ENCODE data around the gene RAX. TPM values are rescaled to one million over a fixed set of nuclear protein-coding genes. Genes with fewer than 3 reads are reported as not detected.

The RAX gene
- total and polyA plus RNA-seq, 2 of the 8 experiments (the other 6 are each of a cell fraction or from before 2014, with no cell fraction given): 0.12 to 0.52 TPM

GRCh38 chr18:59301929-59302328 is 28.7 kb upstream of the RAX start:
- DNase-seq (ENCODE audit: low read depth in 1 of 2, low spot score in 2 of 2) (no peak), FAIRE-seq (no peak)
- Histone ChIP-seq H4K5ac (ENCODE audit: insufficient read length, low read depth, low read length) (no peak overlapping the region), H4K20me1 (replicated peaks in 1 of 2; ENCODE audit: control insufficient read depth in 1 of 2, insufficient read depth in 2 of 2, low read length in 2 of 2) (no peaks in the 10 kb centered on the region), H3K27me3 (replicated peaks in 1 of 4; ENCODE audit: control insufficient read depth in 3 of 4, extremely low read depth in 1 of 4, insufficient read depth in 3 of 4, low read length in 3 of 4) (peaks cover 0 to 4% (median 3%) of the 10 kb centered on the region in 4 experiments; a peak in 4 of 7 replicates), H3K4me2 (ENCODE audit: insufficient read depth in 1 of 2, low read depth in 2 of 2, low read length in 2 of 2) (no peak overlapping the region), H3K27ac (ENCODE audit: low read depth, low read length) (no peak overlapping the region), H3K18ac (ENCODE audit: extremely low read depth, low read length) (no peak overlapping the region), H2BK120ac (replicated peaks; ENCODE audit: low read depth, low read length) (no peak overlapping the region), H3K23ac (ENCODE audit: insufficient read length) (no peak overlapping the region), H2BK12ac (ENCODE audit: low read depth, low read length) (no peak overlapping the region), H3K9ac (replicated peaks in 1 of 4; ENCODE audit: extremely low read depth in 1 of 4, low read depth in 3 of 4, low read length in 3 of 4) (no peak overlapping the region), H3K14ac (ENCODE audit: insufficient read length) (no peak overlapping the region), H3K4ac (replicated peaks; ENCODE audit: insufficient read length, low read depth, low read length) (no peak overlapping the region), H3K9me3 (ENCODE audit: insufficient read depth in 2 of 2, low read depth in 1 of 2, low read length in 1 of 2) (no peaks in the 10 kb centered on the region), H2BK15ac (ENCODE audit: low read length) (no peak overlapping the region), H3K36me3 (ENCODE audit: control insufficient read depth in 2 of 4, insufficient read depth in 4 of 4, low read length in 3 of 4) (no peaks in the 10 kb centered on the region), H3K23me2 (ENCODE audit: low read depth, low read length) (no peaks in the 10 kb centered on the region; the same call in 1 of the 2 replicates), H2AK5ac (ENCODE audit: low read depth, low read length) (no peak overlapping the region), H3K79me2 (ENCODE audit: control insufficient read depth in 1 of 2, insufficient read depth in 2 of 2, low read length in 2 of 2) (no peaks in the 10 kb centered on the region), H4K8ac (ENCODE audit: extremely low read depth, insufficient read depth, low read length) (no peak overlapping the region), H4K91ac (replicated peaks; ENCODE audit: insufficient read length, low read length) (no peak overlapping the region), H2BK20ac (ENCODE audit: low read length) (no peak overlapping the region), H3K4me1 (replicated peaks in 1 of 4; ENCODE audit: control insufficient read depth in 3 of 4, insufficient read depth in 4 of 4, low read length in 3 of 4) (no peaks in the 10 kb centered on the region), H2AFZ (ENCODE audit: low read length) (no peak overlapping the region), H3K79me1 (ENCODE audit: low read depth, low read length) (no peaks in the 10 kb centered on the region), H2BK5ac (ENCODE audit: low read depth, low read length) (no peak overlapping the region), H3K4me3 (ENCODE audit: extremely low read depth in 1 of 4, insufficient read depth in 2 of 4, low read depth in 3 of 4, low read length in 4 of 4) (no peak overlapping the region), H3K56ac (replicated peaks; ENCODE audit: insufficient read length, low read depth, low read length) (no peak overlapping the region)
- ChIA-PET POLR2A (ENCODE audit: partially characterized antibody) (no interaction called here), CTCF (ENCODE audit: partially characterized antibody) (interaction anchor here (1.1 to 3.6 kb wide), 7 partner anchors 9 to 101 kb away, joined by 3 to 19 read pairs (median 9); partner anchors contain the start of gene RAX)
- 87% methylated on average over 4 of the region's 4 CpGs; no CpG with 5 or more reads in 1 of the 2 experiments for WGBS, 2 experiments (ENCODE audit: extremely low coverage in 1 of 2, insufficient coverage in 1 of 2, insufficient read length in 1 of 2, insufficient replicate concordance in 2 of 2, low coverage in 1 of 2, low lambda C conversion rate in 2 of 2, missing lambda C conversion rate in 1 of 2)
- TF ChIP-seq CBX8 (IDR thresholded peaks at IDR 0.05; ENCODE audit: borderline replicate concordance, low read depth, low read length) (no peak), SAP30 (IDR thresholded peaks at IDR 0.05; ENCODE audit: insufficient read depth, insufficient replicate concordance, low read length) (no peak), CEBPB (IDR thresholded peaks at IDR 0.05; ENCODE audit: low read depth, low read length) (no peak), ZNF274 (IDR thresholded peaks at IDR 0.05; ENCODE audit: borderline replicate concordance, extremely low read depth, low read length) (no peak), CTBP2 (IDR thresholded peaks at IDR 0.05; ENCODE audit: borderline replicate concordance, insufficient read depth, insufficient read length, low read length) (no peak), ATF2 (IDR thresholded peaks at IDR 0.05; ENCODE audit: low read length) (no peak), RFX5 (IDR thresholded peaks at IDR 0.05; ENCODE audit: borderline replicate concordance, low read depth, low read length) (no peak), SUZ12 (IDR thresholded peaks at IDR 0.05; ENCODE audit: low read length) (no peak), TAF7 (optimal IDR thresholded peaks at IDR 0.05; ENCODE audit: borderline replicate concordance, low read depth, low read length) (no peak), CHD1 (IDR thresholded peaks at IDR 0.05; ENCODE audit: low read depth, low read length) (no peak), GTF2F1 (IDR thresholded peaks at IDR 0.05; ENCODE audit: borderline replicate concordance, low read depth, low read length) (no peak), SRF (IDR thresholded peaks at IDR 0.05; ENCODE audit: low read depth, low read length) (no peak), MAFK (IDR thresholded peaks at IDR 0.05; ENCODE audit: low read depth, low read length) (no peak)
